AG10803 (cell line): ENCODE data around the gene SHCBP1.

Experiments used
- DNase-seq: peaks from one replicate; pipeline ENCODE4 v3.0.0; 2010; ENCODE audit warnings: low read depth
- H3K4me3 ChIP-seq: 2 replicates; pipeline ENCODE4 v1.5.1; 2011; ENCODE audit warnings: mild to moderate bottlenecking, low read length, control low read depth
- CTCF ChIP-seq: conservative IDR thresholded peaks from 2 replicates; pipeline ENCODE4 v1.5.1; 2011; ENCODE audit warnings: mild to moderate bottlenecking, low read length, control low read depth, inconsistent platforms

The SHCBP1 gene

GRCh38 chr16:46621934-46622676 is 926 bp upstream of the SHCBP1 start:
- TF ChIP-seq CTCF, result no peak
- no peak for DNase-seq
- H3K4me3 ChIP-seq, result no peak overlapping the region

- peak overlapping the region; percentile 83 for H3K4me3 ChIP-seq
- no peak for TF ChIP-seq CTCF
- DNase-seq, result no peak
Measured at GRCh38 chr16:46620266-46621005, 743 bp downstream of the SHCBP1 start.

- no peak for TF ChIP-seq CTCF
- DNase-seq, result no peak
- no peak overlapping the region for H3K4me3 ChIP-seq
Measured at GRCh38 chr16:46618516-46618915, 2.7 kb downstream of the SHCBP1 start.

GRCh38 chr16:46614006-46614405 is 7.2 kb downstream of the SHCBP1 start:
- TF ChIP-seq CTCF, result no peak
- no peak overlapping the region for H3K4me3 ChIP-seq
- DNase-seq, result no peak

GRCh38 chr16:46613352-46613751 is 7.8 kb downstream of the SHCBP1 start:
- no peak for TF ChIP-seq CTCF
- no peak for DNase-seq
- H3K4me3 ChIP-seq, result no peak overlapping the region

- H3K4me3 ChIP-seq, result peak overlapping the region; percentile 3; the same call in 1 of the 2 replicates
- TF ChIP-seq CTCF, result no peak
- no peak for DNase-seq
Measured at GRCh38 chr16:46612121-46612520, 9.1 kb downstream of the SHCBP1 start.

- no peak overlapping the region for H3K4me3 ChIP-seq
Measured at GRCh38 chr16:46607529-46607928, 13.7 kb downstream of the SHCBP1 start.

More at GRCh38 chr16:46607529-46607928, 13.7 kb downstream of the SHCBP1 start:
- peak; percentile 58 for TF ChIP-seq CTCF
- DNase-seq, result peak; percentile 73
